Sigmoid colon (tissue), 7 donors: ENCODE results near the gene UBE2H. TPM values are rescaled to one million over a fixed set of nuclear protein-coding genes. Genes with fewer than 3 reads are reported as not detected.

Experiments used
- DNase-seq: peaks from one replicate; pipeline ENCODE4 v3.0.0-alpha.2; 2019
- H3K27ac ChIP-seq, 4 donors: fragments of 200-600 bp; sonication (generic); one replicate each; pipeline ENCODE4 v1.5.1; 2016 to 2019; ENCODE audit warnings: mild to moderate bottlenecking in 1 of 4
- H3K27me3 ChIP-seq, 3 donors: fragments of 200-600 bp; sonication (generic); one replicate each; pipeline ENCODE4 v1.5.1; 2019; ENCODE audit warnings: mild to moderate bottlenecking in 1 of 3
- H3K36me3 ChIP-seq, 4 donors: fragments of 200-600 bp; sonication (generic); one replicate each; pipeline ENCODE4 v1.5.1; 2016 to 2019
- H3K4me1 ChIP-seq, 4 donors: fragments of 200-600 bp; sonication (generic); one replicate each; pipeline ENCODE4 v1.5.1; 2017 to 2019
- H3K4me3 ChIP-seq, 4 donors: fragments of 200-600 bp; sonication (generic); one replicate each; pipeline ENCODE4 v1.5.1; 2017 to 2019; ENCODE audit warnings: mild to moderate bottlenecking in 2 of 4, moderate library complexity in 1 of 4
- H3K9me3 ChIP-seq, 4 donors: fragments of 200-600 bp in 3 of 4; sonication (generic) in 3 of 4; one replicate each; pipeline versions ENCODE4 v1.5.1 to v1.6.1; 2013 to 2019
- EP300 ChIP-seq, 4 donors: sonication (generic); formaldehyde crosslinking; IDR thresholded peaks; one replicate each; pipeline ENCODE4 v1.6.1; 2017; ENCODE audit warnings: antibody characterized with exemption in 4 of 4
- POLR2A ChIP-seq, 2 donors: fragments of 450-650 bp; IDR thresholded peaks; one replicate each; pipeline ENCODE4 v1.6.1; 2016; ENCODE audit warnings: antibody characterized with exemption in 2 of 2, mild to moderate bottlenecking in 2 of 2, moderate library complexity in 2 of 2
- POLR2AphosphoS5 ChIP-seq, 4 donors: sonication (generic); formaldehyde crosslinking; IDR thresholded peaks; one replicate each; pipeline ENCODE4 v1.6.1; 2017; ENCODE audit warnings: antibody characterized with exemption in 4 of 4
- WGBS, 2 donors: extraction: QIAGEN DNeasy Blood & Tissue Kit; methylation state at CpG; one replicate each; pipeline ENCODE4 v1.1.7; 2013; 5-methylcytosine and 5-hydroxymethylcytosine counted together
- intact Hi-C: fragments of 100-400 bp; cut with DNase I; formaldehyde crosslinking; loops from one replicate; pipeline ENCODE4 v1.15.1; 2023
- polyA plus RNA-seq, 3 donors: library from polyadenylated mRNA; stranded (reverse); fragments of 200-250 nt; gene quantifications; one replicate each; pipeline ENCODE4 v1.2.3, GENCODE V29; 2013
- total RNA-seq, 4 donors: library from RNA; depleted of rRNA; stranded (reverse); fragments of >200 nt; gene quantifications; one replicate each; pipeline ENCODE4 v1.1.0, GENCODE V29; 2016
- TF ChIP-seq, protein P1 (sequence below), 4 experiments: fragments of 450-650 bp in 3 of 4; fragments of 200-600 bp in 1 of 4; IDR thresholded peaks; one replicate each; pipeline ENCODE4 v1.5.1; 2016 to 2019; ENCODE audit warnings: antibody characterized with exemption in 4 of 4, mild to moderate bottlenecking in 3 of 4, moderate library complexity in 2 of 4
- donor health status: healthy with polysubstance abuse.
- donor health status: Bipolar disorder and iron deficiency.
- donor health status: healthy.

Gene UBE2H
- total and polyA plus RNA-seq, 7 donors, result 20.4 to 99.7 (median 68.8) TPM

DNA sequence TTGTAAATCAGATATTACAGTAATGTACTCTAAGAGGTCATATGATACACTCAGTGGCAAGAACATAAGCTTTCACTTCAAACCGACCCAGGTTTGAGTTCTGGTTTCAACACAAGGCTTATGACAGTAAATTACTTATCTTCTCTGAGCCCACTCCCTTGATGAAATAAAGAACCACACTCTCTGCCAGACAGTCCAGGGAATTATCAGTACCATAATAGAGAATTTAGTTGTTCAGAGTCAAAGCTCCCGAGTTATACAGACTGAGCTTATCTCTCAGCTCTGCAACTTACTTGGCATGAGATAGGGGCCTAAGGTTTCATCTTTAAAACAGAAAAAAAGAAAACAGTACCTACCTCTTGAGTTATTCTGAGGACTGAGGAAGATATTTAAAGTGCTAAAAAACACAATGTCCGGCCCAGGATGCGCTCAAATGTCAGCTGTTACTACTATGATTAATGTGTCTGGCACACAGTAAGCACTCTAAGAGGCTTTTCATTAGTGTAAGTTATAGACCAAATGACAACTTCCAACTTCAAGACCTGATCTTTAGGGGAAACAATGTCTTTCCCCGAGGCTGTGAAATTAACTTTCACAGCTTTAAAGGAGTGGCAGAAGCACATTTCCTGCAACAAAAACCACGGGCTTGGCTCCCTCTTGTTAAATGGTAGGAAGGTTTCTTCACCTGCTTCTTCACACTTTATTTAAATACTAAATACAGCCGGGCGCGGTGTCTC is 38.1 kb downstream of the UBE2H start:
- TF ChIP-seq, protein P1, sequence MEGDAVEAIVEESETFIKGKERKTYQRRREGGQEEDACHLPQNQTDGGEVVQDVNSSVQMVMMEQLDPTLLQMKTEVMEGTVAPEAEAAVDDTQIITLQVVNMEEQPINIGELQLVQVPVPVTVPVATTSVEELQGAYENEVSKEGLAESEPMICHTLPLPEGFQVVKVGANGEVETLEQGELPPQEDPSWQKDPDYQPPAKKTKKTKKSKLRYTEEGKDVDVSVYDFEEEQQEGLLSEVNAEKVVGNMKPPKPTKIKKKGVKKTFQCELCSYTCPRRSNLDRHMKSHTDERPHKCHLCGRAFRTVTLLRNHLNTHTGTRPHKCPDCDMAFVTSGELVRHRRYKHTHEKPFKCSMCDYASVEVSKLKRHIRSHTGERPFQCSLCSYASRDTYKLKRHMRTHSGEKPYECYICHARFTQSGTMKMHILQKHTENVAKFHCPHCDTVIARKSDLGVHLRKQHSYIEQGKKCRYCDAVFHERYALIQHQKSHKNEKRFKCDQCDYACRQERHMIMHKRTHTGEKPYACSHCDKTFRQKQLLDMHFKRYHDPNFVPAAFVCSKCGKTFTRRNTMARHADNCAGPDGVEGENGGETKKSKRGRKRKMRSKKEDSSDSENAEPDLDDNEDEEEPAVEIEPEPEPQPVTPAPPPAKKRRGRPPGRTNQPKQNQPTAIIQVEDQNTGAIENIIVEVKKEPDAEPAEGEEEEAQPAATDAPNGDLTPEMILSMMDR (IDR thresholded peaks at IDR 0.05), result no peak
- TF ChIP-seq EP300 (IDR thresholded peaks at IDR 0.05), result no peak
- 40 to 52% methylated on average over 9 of the region's 9 CpGs for WGBS, 2 donors
- H3K27me3 ChIP-seq, result no peaks in the 10 kb centered on the region
- H3K4me1 ChIP-seq, result peaks cover 0 to 68% (median 54%) of the 10 kb centered on the region in 4 donors
- no peaks in the 10 kb centered on the region for H3K9me3 ChIP-seq
- no peak for DNase-seq
- H3K36me3 ChIP-seq, result peaks cover 0 to 4% (median 0%) of the 10 kb centered on the region in 4 donors
- H3K27ac ChIP-seq, result peak overlapping the region in 2 of 4 donors; percentile 26 to 55
- no peak overlapping the region for H3K4me3 ChIP-seq
- intact Hi-C loops, result no loop called here

DNA sequence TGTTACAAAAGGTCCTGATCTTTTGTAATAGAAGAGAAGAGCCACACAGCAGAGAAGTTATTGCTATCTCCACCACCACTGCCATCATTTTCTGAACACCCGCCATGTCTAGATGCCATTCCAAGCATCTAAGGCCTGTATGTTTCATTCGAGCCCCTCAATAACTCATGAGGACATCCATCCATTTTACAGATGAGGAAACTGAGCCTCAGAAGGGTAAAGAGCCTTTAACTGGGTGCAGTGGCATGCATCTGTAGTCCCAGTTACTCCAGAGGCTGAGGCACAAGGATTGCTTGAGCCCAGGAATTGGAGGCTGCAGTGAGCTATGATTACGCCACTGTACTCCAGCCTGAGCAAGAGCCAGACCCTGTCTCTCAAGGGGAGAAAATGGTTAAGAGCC is 39.3 kb downstream of the UBE2H start:
- Histone ChIP-seq H3K9me3 (no peaks in the 10 kb centered on the region), H3K27me3 (no peaks in the 10 kb centered on the region), H3K4me3 (no peak overlapping the region), H3K36me3 (peaks cover 0 to 8% (median 0%) of the 10 kb centered on the region in 4 donors), H3K27ac (no peak overlapping the region), H3K4me1 (peaks cover 0 to 73% (median 50%) of the 10 kb centered on the region in 4 donors)
- TF ChIP-seq POLR2A (IDR thresholded peaks at IDR 0.05) (no peak), EP300 (IDR thresholded peaks at IDR 0.05) (no peak), POLR2AphosphoS5 (IDR thresholded peaks at IDR 0.05) (no peak)
- TF ChIP-seq, protein P1 (IDR thresholded peaks at IDR 0.05), result no peak
- DNase-seq, result no peak
- intact Hi-C loops, result no loop called here
- 96 to 98% methylated on average over 3 of the region's 3 CpGs for WGBS, 2 donors

DNA sequence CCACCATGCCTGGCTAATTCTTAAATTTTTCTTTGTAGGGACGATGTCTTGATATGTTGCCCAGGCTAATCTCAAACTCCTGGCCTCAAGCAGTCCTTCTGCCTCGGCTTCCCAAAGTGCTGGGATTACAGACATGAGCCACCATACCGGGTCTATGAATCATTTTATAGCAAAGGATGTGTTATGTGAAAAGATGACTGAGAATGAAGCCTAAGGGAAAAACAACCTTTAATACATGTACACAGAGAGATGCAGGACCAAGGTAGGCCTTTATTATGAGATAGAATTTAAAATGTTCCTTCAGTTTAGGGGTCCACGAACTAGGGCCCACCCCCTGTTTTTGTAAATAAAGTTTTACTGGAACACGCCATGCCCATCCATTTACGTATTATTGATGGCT is 41.0 kb downstream of the UBE2H start:
- Histone ChIP-seq H3K36me3 (peaks cover 0 to 8% (median 0%) of the 10 kb centered on the region in 4 donors), H3K27ac (no peak overlapping the region), H3K4me1 (peaks cover 0 to 73% (median 46%) of the 10 kb centered on the region in 4 donors), H3K27me3 (no peaks in the 10 kb centered on the region), H3K4me3 (no peak overlapping the region), H3K9me3 (no peaks in the 10 kb centered on the region)
- DNase-seq, result no peak
- 92 to 96% methylated on average over 6 of the region's 6 CpGs for WGBS, 2 donors
- TF ChIP-seq EP300 (IDR thresholded peaks at IDR 0.05), result no peak
- TF ChIP-seq POLR2A (IDR thresholded peaks at IDR 0.05), result no peak
- no peak for TF ChIP-seq POLR2AphosphoS5 (IDR thresholded peaks at IDR 0.05)
- TF ChIP-seq, protein P1 (IDR thresholded peaks at IDR 0.05), result no peak
- intact Hi-C loops, result no loop called here

DNA sequence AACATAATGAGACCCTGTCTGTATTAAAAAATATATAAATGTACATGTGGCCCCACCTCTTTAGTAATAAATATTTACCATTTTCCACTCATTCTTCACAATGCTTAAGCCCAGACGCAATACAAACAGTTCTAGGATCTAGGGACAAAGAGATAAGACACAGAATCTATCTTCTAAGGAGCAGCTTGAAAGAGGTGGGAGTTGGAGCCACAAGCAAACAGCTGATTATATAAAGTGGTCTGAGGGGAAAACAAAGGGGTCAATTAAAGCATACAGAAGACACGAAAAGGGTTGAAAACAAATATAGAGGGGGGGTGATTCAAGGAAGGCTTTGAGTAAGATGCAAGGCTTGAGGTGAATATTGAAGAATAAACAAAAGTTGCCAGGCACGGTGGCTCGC is 43.1 kb downstream of the UBE2H start:
- intact Hi-C loops, result no loop called here
- no peak for DNase-seq
- H3K27ac ChIP-seq, result no peak overlapping the region
- H3K9me3 ChIP-seq, result no peaks in the 10 kb centered on the region
- 95 to 97% methylated on average over 4 of the region's 4 CpGs for WGBS, 2 donors
- peaks cover 0 to 61% (median 30%) of the 10 kb centered on the region in 4 donors for H3K4me1 ChIP-seq
- TF ChIP-seq EP300 (IDR thresholded peaks at IDR 0.05) (no peak), POLR2AphosphoS5 (IDR thresholded peaks at IDR 0.05) (no peak), POLR2A (IDR thresholded peaks at IDR 0.05) (no peak)
- TF ChIP-seq, protein P1 (IDR thresholded peaks at IDR 0.05), result no peak
- no peaks in the 10 kb centered on the region for H3K27me3 ChIP-seq
- no peak overlapping the region for H3K4me3 ChIP-seq
- H3K36me3 ChIP-seq, result peaks cover 0 to 8% (median 0%) of the 10 kb centered on the region in 4 donors
